ENCODE measurements around the gene SMOC1.

DNA sequence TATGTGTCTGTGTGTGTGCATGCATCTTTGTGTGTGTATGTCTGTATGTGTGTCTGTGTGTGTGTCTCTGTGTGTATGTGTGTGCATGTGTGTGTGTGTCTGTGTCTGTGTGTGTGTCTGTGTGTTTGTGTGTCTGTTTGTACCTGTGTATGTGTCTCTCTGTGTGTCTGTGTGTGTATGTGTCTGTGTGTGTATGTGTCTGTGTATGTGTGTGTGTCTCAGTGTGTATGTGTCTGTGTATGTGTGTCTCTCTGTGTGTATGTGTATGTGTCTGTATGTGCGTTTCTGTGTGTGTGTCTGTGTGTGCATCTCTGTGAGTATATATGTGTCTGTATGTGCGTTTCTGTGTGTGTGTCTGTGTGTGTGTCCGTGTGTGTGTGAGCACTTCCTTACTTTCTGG lies 39.6 kb upstream of the SMOC1 start:
- TF ChIP-seq, protein P1, sequence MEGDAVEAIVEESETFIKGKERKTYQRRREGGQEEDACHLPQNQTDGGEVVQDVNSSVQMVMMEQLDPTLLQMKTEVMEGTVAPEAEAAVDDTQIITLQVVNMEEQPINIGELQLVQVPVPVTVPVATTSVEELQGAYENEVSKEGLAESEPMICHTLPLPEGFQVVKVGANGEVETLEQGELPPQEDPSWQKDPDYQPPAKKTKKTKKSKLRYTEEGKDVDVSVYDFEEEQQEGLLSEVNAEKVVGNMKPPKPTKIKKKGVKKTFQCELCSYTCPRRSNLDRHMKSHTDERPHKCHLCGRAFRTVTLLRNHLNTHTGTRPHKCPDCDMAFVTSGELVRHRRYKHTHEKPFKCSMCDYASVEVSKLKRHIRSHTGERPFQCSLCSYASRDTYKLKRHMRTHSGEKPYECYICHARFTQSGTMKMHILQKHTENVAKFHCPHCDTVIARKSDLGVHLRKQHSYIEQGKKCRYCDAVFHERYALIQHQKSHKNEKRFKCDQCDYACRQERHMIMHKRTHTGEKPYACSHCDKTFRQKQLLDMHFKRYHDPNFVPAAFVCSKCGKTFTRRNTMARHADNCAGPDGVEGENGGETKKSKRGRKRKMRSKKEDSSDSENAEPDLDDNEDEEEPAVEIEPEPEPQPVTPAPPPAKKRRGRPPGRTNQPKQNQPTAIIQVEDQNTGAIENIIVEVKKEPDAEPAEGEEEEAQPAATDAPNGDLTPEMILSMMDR (IDR thresholded peaks at IDR 0.05; ENCODE audit: borderline replicate concordance, extremely low read depth, low read length, poor library complexity, severe bottlenecking) = no peak
- no peak for TF ChIP-seq EZH2 (IDR thresholded peaks at IDR 0.05; ENCODE audit: borderline replicate concordance, low read depth, low read length, severe bottlenecking)
